ENCODE measurements around the gene ENTPD8. TPM values are rescaled to one million over a fixed set of nuclear protein-coding genes. Genes with fewer than 3 reads are reported as not detected.
A peak's percentile ranks its signal among the peaks of the same experiment; 100 is the strongest.

ENTPD8 gene
- total and polyA plus RNA-seq, 2 of the 13 experiments (the other 11 are each of a cell fraction or from before 2014, with no cell fraction given) = 0.26 to 0.44 TPM

DNA sequence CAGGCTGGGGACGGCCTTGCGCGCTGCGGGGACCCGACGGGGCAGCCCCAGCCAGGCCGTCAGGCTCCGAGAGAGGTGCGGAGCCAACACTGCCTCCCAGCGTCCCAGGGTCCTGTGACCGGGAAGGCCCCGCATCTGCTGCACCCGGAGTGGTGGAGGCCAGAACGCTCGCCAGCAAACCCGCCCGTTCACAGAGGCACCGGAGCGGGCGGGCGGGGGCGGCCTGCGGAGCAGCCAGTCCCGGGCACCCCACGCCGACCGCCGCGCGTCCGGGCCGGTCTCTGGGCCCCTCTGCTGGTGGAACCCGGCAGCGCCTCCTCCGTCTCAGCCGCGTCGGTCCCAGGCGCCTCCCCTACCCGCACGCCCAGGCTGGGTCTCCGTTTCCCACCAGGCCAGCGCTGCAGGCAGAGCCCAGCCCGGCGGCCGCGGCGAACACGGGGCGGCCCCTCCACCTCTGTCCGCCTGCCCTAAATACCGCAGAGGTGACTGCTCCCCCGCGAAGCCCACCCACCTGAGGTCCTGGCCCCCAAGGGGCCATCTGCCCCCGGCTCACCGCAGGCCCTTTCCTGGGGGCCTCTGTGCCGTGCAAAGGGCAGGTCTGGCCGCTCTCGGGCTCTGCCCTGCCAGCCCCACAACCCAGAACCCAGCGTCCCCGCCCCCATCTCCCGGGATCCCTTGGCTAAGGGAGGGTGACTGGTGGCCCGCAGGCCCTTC lies 34.1 kb downstream of the ENTPD8 start (continued):
- TF ChIP-seq, protein P1, sequence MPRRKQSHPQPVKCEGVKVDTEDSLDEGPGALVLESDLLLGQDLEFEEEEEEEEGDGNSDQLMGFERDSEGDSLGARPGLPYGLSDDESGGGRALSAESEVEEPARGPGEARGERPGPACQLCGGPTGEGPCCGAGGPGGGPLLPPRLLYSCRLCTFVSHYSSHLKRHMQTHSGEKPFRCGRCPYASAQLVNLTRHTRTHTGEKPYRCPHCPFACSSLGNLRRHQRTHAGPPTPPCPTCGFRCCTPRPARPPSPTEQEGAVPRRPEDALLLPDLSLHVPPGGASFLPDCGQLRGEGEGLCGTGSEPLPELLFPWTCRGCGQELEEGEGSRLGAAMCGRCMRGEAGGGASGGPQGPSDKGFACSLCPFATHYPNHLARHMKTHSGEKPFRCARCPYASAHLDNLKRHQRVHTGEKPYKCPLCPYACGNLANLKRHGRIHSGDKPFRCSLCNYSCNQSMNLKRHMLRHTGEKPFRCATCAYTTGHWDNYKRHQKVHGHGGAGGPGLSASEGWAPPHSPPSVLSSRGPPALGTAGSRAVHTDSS (CRISPR knock-in tag; conservative IDR thresholded peaks at IDR 0.05) = no peak
- no peak for TF ChIP-seq DR1 (CRISPR knock-in tag; IDR thresholded peaks at IDR 0.05)
- TF ChIP-seq XRCC5 (optimal IDR thresholded peaks at IDR 0.05; ENCODE audit: low read length) = peak; percentile 51
- TF ChIP-seq RELA (CRISPR knock-in tag; IDR thresholded peaks at IDR 0.05) = no peak
- no peak for TF ChIP-seq HNRNPH1 (optimal IDR thresholded peaks at IDR 0.05; ENCODE audit: low read depth, low read length)
- 0 out of 2 replicates have a peak, but pooled peaks have one; percentile 67 for TF ChIP-seq ZNF34 (CRISPR knock-in tag; IDR thresholded peaks at IDR 0.05; ENCODE audit: borderline replicate concordance)
- TF ChIP-seq ZNF543 (CRISPR knock-in tag; IDR thresholded peaks at IDR 0.05) = no peak
- TF ChIP-seq ZNF180 (CRISPR knock-in tag; IDR thresholded peaks at IDR 0.05; ENCODE audit: borderline replicate concordance, low read depth) = no peak
- TF ChIP-seq ZNF432 (CRISPR knock-in tag; IDR thresholded peaks at IDR 0.05; ENCODE audit: borderline replicate concordance) = no peak
- TF ChIP-seq KLF15 (CRISPR knock-in tag; IDR thresholded peaks at IDR 0.05; ENCODE audit: borderline replicate concordance) = no peak
- TF ChIP-seq ZNF280B (CRISPR knock-in tag; IDR thresholded peaks at IDR 0.05; ENCODE audit: borderline replicate concordance) = no peak
- TF ChIP-seq, protein P2, sequence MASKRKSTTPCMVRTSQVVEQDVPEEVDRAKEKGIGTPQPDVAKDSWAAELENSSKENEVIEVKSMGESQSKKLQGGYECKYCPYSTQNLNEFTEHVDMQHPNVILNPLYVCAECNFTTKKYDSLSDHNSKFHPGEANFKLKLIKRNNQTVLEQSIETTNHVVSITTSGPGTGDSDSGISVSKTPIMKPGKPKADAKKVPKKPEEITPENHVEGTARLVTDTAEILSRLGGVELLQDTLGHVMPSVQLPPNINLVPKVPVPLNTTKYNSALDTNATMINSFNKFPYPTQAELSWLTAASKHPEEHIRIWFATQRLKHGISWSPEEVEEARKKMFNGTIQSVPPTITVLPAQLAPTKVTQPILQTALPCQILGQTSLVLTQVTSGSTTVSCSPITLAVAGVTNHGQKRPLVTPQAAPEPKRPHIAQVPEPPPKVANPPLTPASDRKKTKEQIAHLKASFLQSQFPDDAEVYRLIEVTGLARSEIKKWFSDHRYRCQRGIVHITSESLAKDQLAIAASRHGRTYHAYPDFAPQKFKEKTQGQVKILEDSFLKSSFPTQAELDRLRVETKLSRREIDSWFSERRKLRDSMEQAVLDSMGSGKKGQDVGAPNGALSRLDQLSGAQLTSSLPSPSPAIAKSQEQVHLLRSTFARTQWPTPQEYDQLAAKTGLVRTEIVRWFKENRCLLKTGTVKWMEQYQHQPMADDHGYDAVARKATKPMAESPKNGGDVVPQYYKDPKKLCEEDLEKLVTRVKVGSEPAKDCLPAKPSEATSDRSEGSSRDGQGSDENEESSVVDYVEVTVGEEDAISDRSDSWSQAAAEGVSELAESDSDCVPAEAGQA (IDR thresholded peaks at IDR 0.05; ENCODE audit: low read depth) = no peak
- TF ChIP-seq, protein P2 (CRISPR knock-in tag; IDR thresholded peaks at IDR 0.05; ENCODE audit: borderline replicate concordance) = no peak
- no peak for TF ChIP-seq ZNF550 (CRISPR knock-in tag; IDR thresholded peaks at IDR 0.05; ENCODE audit: borderline replicate concordance)
- TF ChIP-seq, protein P3, sequence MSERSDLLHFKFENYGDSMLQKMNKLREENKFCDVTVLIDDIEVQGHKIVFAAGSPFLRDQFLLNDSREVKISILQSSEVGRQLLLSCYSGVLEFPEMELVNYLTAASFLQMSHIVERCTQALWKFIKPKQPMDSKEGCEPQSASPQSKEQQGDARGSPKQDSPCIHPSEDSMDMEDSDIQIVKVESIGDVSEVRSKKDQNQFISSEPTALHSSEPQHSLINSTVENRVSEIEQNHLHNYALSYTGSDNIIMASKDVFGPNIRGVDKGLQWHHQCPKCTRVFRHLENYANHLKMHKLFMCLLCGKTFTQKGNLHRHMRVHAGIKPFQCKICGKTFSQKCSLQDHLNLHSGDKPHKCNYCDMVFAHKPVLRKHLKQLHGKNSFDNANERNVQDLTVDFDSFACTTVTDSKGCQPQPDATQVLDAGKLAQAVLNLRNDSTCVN (CRISPR knock-in tag; IDR thresholded peaks at IDR 0.05; ENCODE audit: borderline replicate concordance) = no peak
- TF ChIP-seq, protein P4, sequence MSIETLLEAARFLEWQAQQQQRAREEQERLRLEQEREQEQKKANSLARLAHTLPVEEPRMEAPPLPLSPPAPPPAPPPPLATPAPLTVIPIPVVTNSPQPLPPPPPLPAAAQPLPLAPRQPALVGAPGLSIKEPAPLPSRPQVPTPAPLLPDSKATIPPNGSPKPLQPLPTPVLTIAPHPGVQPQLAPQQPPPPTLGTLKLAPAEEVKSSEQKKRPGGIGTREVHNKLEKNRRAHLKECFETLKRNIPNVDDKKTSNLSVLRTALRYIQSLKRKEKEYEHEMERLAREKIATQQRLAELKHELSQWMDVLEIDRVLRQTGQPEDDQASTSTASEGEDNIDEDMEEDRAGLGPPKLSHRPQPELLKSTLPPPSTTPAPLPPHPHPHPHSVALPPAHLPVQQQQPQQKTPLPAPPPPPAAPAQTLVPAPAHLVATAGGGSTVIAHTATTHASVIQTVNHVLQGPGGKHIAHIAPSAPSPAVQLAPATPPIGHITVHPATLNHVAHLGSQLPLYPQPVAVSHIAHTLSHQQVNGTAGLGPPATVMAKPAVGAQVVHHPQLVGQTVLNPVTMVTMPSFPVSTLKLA (IDR thresholded peaks at IDR 0.05) = no peak
- no peak; the same call in 1 of the 2 replicates for TF ChIP-seq SMC3 (IDR thresholded peaks at IDR 0.05; ENCODE audit: low read length)
